A673 (cell line): Measurements from ENCODE around the gene GALNT14. TPM values are rescaled to one million over a fixed set of nuclear protein-coding genes. Genes with fewer than 3 reads are reported as not detected.

ENCODE experiments used
- BruUV-seq: library from RNA; stranded (reverse); fragments of 400-500 nt; replicated peaks from 2 replicates; lab custom pipeline; 2021; lab: Mats Ljungman, UMichigan
- CTCF ChIA-PET: fragments of 300-600 bp; sonication (Branson Sonifier 250); formaldehyde crosslinking; loops from one replicate; lab custom pipeline; 2022; ENCODE audit warnings: antibody characterized with exemption; lab: Charles Lee
- POLR2A ChIA-PET: fragments of 300-600 bp; sonication (Branson Sonifier 250); formaldehyde crosslinking; loops from one replicate; lab custom pipeline; 2022; ENCODE audit warnings: antibody characterized with exemption; ENCODE audit not compliant: low non-redundant PET; lab: Charles Lee
- DNase-seq: peaks from one replicate; pipeline ENCODE4 v3.0.0-alpha.2; 2015; ENCODE audit warnings: low spot score
- H3K27ac ChIP-seq: fragments of 200-600 bp; sonication (generic); 2 replicates; pipeline ENCODE4 v1.5.1; 2016; ENCODE audit warnings: mixed run types, low read depth, mild to moderate bottlenecking, mixed read lengths, antibody characterized with exemption, low read length; ENCODE audit not compliant: poor library complexity, severe bottlenecking
- H3K27me3 ChIP-seq: fragments of 200-600 bp; sonication (generic); replicated peaks from 2 replicates; pipeline ENCODE4 v1.6.1; 2017; ENCODE audit warnings: mixed run types, low read depth, mild to moderate bottlenecking, mixed read lengths, antibody characterized with exemption, low read length; ENCODE audit not compliant: insufficient read depth, poor library complexity
- H3K36me3 ChIP-seq: fragments of 200-600 bp; sonication (generic); 2 replicates; pipeline ENCODE4 v1.6.1; 2016; ENCODE audit warnings: mixed run types, mild to moderate bottlenecking, mixed read lengths, antibody characterized with exemption, low read length; ENCODE audit not compliant: insufficient read depth, poor library complexity, severe bottlenecking
- H3K4me1 ChIP-seq: fragments of 200-600 bp; sonication (generic); 2 replicates; pipeline ENCODE4 v1.6.1; 2017; ENCODE audit warnings: mixed run types, mild to moderate bottlenecking, mixed read lengths, antibody characterized with exemption, low read length; ENCODE audit not compliant: insufficient read depth, poor library complexity, severe bottlenecking
- H3K4me3 ChIP-seq: fragments of 200-600 bp; sonication (generic); 2 replicates; pipeline ENCODE4 v1.5.1; 2016; ENCODE audit warnings: low read depth, mixed run types, mild to moderate bottlenecking, mixed read lengths, low read length; ENCODE audit not compliant: poor library complexity, severe bottlenecking
- H3K9me3 ChIP-seq: fragments of 200-600 bp; sonication (generic); 2 replicates; pipeline ENCODE4 v1.6.1; 2016; ENCODE audit warnings: mixed run types, low read depth, mild to moderate bottlenecking, mixed read lengths, antibody characterized with exemption, low read length; ENCODE audit not compliant: poor library complexity, severe bottlenecking
- EZH2 ChIP-seq: fragments of 200-600 bp; sonication (generic); IDR thresholded peaks from 2 replicates; pipeline ENCODE4 v1.6.1; 2017; ENCODE audit warnings: borderline replicate concordance, low read depth, mild to moderate bottlenecking, mixed read lengths, antibody characterized with exemption, low read length; ENCODE audit not compliant: poor library complexity, severe bottlenecking
- intact Hi-C: fragments of 100-400 bp; cut with micrococcal nuclease; formaldehyde crosslinking; loops from one replicate; pipeline ENCODE4 v1.10.0; 2022; ENCODE audit not compliant: unreplicated experiment
- total RNA-seq: library from RNA; stranded (reverse); gene quantifications from 2 replicates; pipeline ENCODE4 v1.2.3, GENCODE V29; 2021
- TF ChIP-seq, protein P1 (sequence below): fragments of 300-800, 200-600 bp; sonication (generic); conservative IDR thresholded peaks from 2 replicates; pipeline ENCODE4 v1.5.1; 2017; ENCODE audit warnings: low read depth, mild to moderate bottlenecking, antibody characterized with exemption, low read length, moderate library complexity, mixed read lengths

The GALNT14 gene
- total RNA-seq, 1 experiment from 2014 or later = 9.7 TPM

DNA sequence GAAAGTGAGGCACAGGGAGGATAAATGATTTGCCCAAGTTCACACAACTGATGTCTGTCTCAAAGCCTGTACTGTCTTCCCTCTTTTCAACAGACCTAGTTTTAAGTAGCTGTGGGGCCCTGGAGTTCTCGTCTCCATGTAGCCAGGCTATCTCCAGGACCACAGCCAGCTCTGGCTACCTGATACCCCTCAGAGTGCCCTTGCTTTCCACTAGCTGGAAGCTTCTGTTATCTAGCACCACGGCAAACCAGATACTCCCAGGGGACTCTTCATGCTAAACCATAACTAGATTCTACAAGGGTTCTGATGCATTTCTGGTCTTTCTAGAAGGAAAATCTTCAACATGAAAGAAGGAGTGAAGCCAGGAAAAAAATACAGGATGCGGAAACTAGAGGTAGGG is 137.3 kb downstream of the GALNT14 start:
- no TSS peak for BruUV-seq
- TF ChIP-seq, protein P1, sequence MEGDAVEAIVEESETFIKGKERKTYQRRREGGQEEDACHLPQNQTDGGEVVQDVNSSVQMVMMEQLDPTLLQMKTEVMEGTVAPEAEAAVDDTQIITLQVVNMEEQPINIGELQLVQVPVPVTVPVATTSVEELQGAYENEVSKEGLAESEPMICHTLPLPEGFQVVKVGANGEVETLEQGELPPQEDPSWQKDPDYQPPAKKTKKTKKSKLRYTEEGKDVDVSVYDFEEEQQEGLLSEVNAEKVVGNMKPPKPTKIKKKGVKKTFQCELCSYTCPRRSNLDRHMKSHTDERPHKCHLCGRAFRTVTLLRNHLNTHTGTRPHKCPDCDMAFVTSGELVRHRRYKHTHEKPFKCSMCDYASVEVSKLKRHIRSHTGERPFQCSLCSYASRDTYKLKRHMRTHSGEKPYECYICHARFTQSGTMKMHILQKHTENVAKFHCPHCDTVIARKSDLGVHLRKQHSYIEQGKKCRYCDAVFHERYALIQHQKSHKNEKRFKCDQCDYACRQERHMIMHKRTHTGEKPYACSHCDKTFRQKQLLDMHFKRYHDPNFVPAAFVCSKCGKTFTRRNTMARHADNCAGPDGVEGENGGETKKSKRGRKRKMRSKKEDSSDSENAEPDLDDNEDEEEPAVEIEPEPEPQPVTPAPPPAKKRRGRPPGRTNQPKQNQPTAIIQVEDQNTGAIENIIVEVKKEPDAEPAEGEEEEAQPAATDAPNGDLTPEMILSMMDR = no peak
- no peak for TF ChIP-seq EZH2
- no peak for DNase-seq
- H3K27me3 ChIP-seq = no peaks in the 10 kb centered on the region
- H3K27ac ChIP-seq = no peak overlapping the region
- H3K4me1 ChIP-seq = peaks cover 13% of the 10 kb centered on the region
- POLR2A ChIA-PET = no interaction called here
- H3K4me3 ChIP-seq = no peak overlapping the region
- intact Hi-C loops = no loop called here
- CTCF ChIA-PET = no interaction called here
- H3K36me3 ChIP-seq = no peaks in the 10 kb centered on the region
- H3K9me3 ChIP-seq = no peaks in the 10 kb centered on the region

DNA sequence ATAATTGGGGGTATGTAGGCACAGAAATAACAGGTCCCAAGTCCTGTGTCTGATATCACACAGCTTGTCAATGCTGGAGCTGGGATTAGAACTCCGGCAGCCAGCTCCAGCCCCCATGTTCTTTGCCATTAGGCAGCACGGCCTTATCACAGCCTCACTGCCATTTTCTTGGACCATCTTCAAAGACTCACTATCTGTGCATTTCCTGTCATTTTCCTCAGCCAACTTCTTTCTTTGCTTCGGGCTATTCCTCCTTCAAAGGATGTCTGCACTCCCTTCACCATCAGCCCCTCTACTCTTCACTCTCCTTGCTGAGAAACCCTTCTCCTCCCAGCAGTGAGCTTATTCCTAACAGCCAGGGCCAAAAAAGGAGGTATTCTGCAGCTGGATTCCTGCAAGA is 139.6 kb downstream of the GALNT14 start:
- Histone ChIP-seq H3K27me3 (no peaks in the 10 kb centered on the region), H3K4me1 (peaks cover 8% of the 10 kb centered on the region), H3K36me3 (no peaks in the 10 kb centered on the region), H3K9me3 (no peaks in the 10 kb centered on the region), H3K27ac (no peak overlapping the region), H3K4me3 (no peak overlapping the region)
- BruUV-seq = no TSS peak
- intact Hi-C loops = no loop called here
- DNase-seq = no peak
- POLR2A ChIA-PET = no interaction called here
- CTCF ChIA-PET = no interaction called here
- TF ChIP-seq, protein P1 = no peak
- no peak for TF ChIP-seq EZH2

DNA sequence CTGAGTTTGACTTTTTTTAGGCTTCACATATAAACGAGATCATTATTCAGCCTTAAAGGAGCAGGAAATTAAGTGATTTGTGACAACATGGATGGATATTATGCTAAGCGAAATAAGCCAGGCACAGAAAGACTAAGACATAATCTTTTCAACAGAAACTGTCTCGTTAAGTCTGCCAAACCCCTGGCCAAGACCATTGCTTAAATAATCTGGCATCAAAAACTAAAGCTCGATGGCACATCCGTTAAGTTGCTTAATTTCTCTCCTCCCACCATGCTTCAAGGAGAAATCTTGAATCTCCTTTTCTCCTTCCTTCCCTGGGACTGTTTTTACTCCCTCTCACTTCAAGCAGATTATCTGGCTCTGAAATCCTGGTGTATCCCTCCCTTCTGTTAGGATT is 140.3 kb downstream of the GALNT14 start:
- no TSS peak for BruUV-seq
- Histone ChIP-seq H3K4me3 (no peak overlapping the region), H3K36me3 (no peaks in the 10 kb centered on the region), H3K9me3 (no peaks in the 10 kb centered on the region), H3K4me1 (peaks cover 5% of the 10 kb centered on the region), H3K27me3 (no peaks in the 10 kb centered on the region), H3K27ac (no peak overlapping the region)
- DNase-seq = no peak
- TF ChIP-seq, protein P1 = no peak
- no peak for TF ChIP-seq EZH2
- POLR2A ChIA-PET = no interaction called here
- intact Hi-C loops = no loop called here
- CTCF ChIA-PET = no interaction called here
